OCI-LY7 (cell line): ENCODE data around the gene COL4A2. TPM values are rescaled to one million over a fixed set of nuclear protein-coding genes. Genes with fewer than 3 reads are reported as not detected.

Experiments used
- BruUV-seq: library from RNA; stranded (reverse); fragments of 400-500 nt; replicated peaks from 2 replicates; lab custom pipeline; 2021; lab: Mats Ljungman, UMichigan
- CTCF ChIA-PET: fragments of 300-600 bp; sonication (Branson Sonifier 250); formaldehyde crosslinking; loops from one replicate; lab custom pipeline; 2022; ENCODE audit warnings: antibody characterized with exemption; ENCODE audit not compliant: unreplicated experiment; lab: Charles Lee
- POLR2A ChIA-PET: fragments of 300-600 bp; sonication (Branson Sonifier 250); formaldehyde crosslinking; loops from one replicate; lab custom pipeline; 2022; ENCODE audit warnings: antibody characterized with exemption; lab: Charles Lee
- DNase-seq: peaks from one replicate; pipeline ENCODE4 v3.0.0-alpha.2; 2015; ENCODE audit warnings: low spot score
- H2AFZ ChIP-seq: fragments of 200-600 bp; sonication (generic), shearing (Covaris generic); 2 replicates; pipeline ENCODE4 v1.6.1; 2014; ENCODE audit warnings: mild to moderate bottlenecking, antibody characterized with exemption, low read length, moderate library complexity
- H3K27ac ChIP-seq: fragments of 200-600 bp; sonication (generic); 2 replicates; pipeline ENCODE4 v1.5.1; 2014; ENCODE audit warnings: mixed run types, low read depth, mild to moderate bottlenecking, moderate library complexity, low read length, inconsistent platforms; ENCODE audit not compliant: poor library complexity, severe bottlenecking
- H3K36me3 ChIP-seq: fragments of 200-600 bp; sonication (generic); 2 replicates; pipeline ENCODE4 v1.6.1; 2014; ENCODE audit warnings: mild to moderate bottlenecking, antibody characterized with exemption, low read length, moderate library complexity, mixed read lengths; ENCODE audit not compliant: insufficient read depth
- H3K4me1 ChIP-seq: fragments of 200-600 bp; sonication (generic); 2 replicates; pipeline ENCODE4 v1.5.1; 2014; ENCODE audit warnings: mild to moderate bottlenecking, low read length; ENCODE audit not compliant: insufficient read depth, poor library complexity, severe bottlenecking
- H3K4me2 ChIP-seq: fragments of 200-600 bp; sonication (generic); 2 replicates; pipeline ENCODE4 v1.6.1; 2014; ENCODE audit warnings: mild to moderate bottlenecking, low read length
- H3K4me3 ChIP-seq: fragments of 200-600 bp; sonication (generic); 2 replicates; pipeline ENCODE4 v1.5.1; 2014; ENCODE audit warnings: mild to moderate bottlenecking, low read depth, low read length; ENCODE audit not compliant: poor library complexity, severe bottlenecking
- H3K79me2 ChIP-seq: fragments of 200-600 bp; sonication (generic); 2 replicates; pipeline ENCODE4 v1.6.1; 2016; ENCODE audit warnings: low read depth, mild to moderate bottlenecking, low read length, moderate library complexity, mixed read lengths; ENCODE audit not compliant: insufficient read depth
- H3K9me2 ChIP-seq: fragments of 200-600 bp; sonication (generic); 2 replicates; pipeline ENCODE4 v1.6.1; 2016; ENCODE audit warnings: mild to moderate bottlenecking, low read length, mixed read lengths; ENCODE audit not compliant: insufficient read depth
- H3K9me3 ChIP-seq: fragments of 200-600 bp; sonication (generic); 2 replicates; pipeline ENCODE4 v1.6.1; 2014; ENCODE audit warnings: mild to moderate bottlenecking, mixed run types, low read length, mixed read lengths
- H4K20me1 ChIP-seq: fragments of 200-600 bp; sonication (generic); 2 replicates; pipeline ENCODE4 v1.6.1; 2014; ENCODE audit warnings: mild to moderate bottlenecking, antibody characterized with exemption, low read length, moderate library complexity, mixed read lengths; ENCODE audit not compliant: insufficient read depth
- EZH2phosphoT487 ChIP-seq: fragments of 200-600 bp; sonication (generic); IDR thresholded peaks from 2 replicates; pipeline ENCODE4 v1.6.1; 2018; ENCODE audit warnings: low read depth, borderline replicate concordance, mild to moderate bottlenecking, mixed run types, antibody characterized with exemption, low read length, moderate library complexity, mixed read lengths
- intact Hi-C: fragments of 100-400 bp; cut with micrococcal nuclease; formaldehyde crosslinking; loops from one replicate; pipeline ENCODE4 v1.10.0; 2022; ENCODE audit not compliant: unreplicated experiment
- total RNA-seq, 2 experiments: library from RNA; depleted of rRNA in 1 of 2; stranded (reverse); fragments of >200 nt in 1 of 2; shearing (Covaris generic) in 1 of 2; gene quantifications; 2 replicates each; pipeline ENCODE4 v1.2.3, GENCODE V29; 2014 to 2022
- TF ChIP-seq, protein P1 (sequence below): fragments of 200-600 bp; sonication (generic); conservative IDR thresholded peaks from 2 replicates; pipeline ENCODE4 v1.5.1; 2014; ENCODE audit warnings: mild to moderate bottlenecking, antibody characterized with exemption, low read length, moderate library complexity, mixed read lengths

COL4A2 gene
- total RNA-seq, 2 experiments from 2014 or later, result 0.34 TPM; not detected in 1

DNA sequence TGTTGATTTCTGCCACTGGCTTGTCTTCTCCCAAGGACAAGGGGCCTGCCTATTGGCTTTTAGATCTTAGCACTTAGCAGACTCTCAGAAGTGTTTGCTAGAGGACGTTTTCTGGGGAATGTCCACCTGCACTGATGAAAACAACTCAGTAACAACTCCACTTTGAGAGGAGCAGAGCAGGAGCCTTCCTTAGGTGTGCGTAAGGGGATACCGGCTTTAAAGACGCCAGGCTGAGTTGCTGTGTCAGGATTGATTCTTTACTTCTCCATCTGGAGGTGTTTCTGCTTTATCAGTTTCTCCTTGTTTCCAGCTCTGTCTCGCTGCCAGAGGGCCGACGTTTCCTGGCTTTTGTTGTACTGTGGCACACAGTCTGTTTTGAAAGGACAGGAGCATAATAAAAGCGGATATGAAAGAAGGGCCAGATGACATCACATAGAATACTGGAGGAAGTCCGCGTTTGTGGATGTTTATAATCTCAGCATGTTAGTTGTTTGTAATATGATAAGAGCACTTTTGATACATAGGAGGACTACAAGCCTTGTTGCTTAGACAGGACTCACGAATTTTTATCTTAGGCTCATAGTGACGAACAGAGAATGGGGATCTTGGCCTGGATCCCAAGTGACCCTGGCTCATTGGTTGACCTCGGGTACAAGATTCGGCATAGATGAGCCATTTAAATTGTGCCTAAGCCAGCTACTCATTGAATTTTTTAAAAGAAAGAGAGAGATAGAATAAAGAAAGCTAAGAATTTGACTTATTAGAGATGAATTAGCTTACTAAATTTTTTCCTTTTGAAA, 34.6 kb downstream of the COL4A2 start:
- POLR2A ChIA-PET, result no interaction called here
- Histone ChIP-seq H2AFZ (peak overlapping the region; percentile 66; the same call in 1 of the 2 replicates), H3K79me2 (no peaks in the 10 kb centered on the region), H3K4me3 (no peak overlapping the region), H3K4me1 (peaks cover 12% of the 10 kb centered on the region), H3K9me3 (no peaks in the 10 kb centered on the region), H3K4me2 (peak overlapping the region; percentile 41), H4K20me1 (no peaks in the 10 kb centered on the region), H3K36me3 (no peaks in the 10 kb centered on the region), H3K27ac (no peak overlapping the region), H3K9me2 (no peaks in the 10 kb centered on the region)
- TF ChIP-seq, protein P1, sequence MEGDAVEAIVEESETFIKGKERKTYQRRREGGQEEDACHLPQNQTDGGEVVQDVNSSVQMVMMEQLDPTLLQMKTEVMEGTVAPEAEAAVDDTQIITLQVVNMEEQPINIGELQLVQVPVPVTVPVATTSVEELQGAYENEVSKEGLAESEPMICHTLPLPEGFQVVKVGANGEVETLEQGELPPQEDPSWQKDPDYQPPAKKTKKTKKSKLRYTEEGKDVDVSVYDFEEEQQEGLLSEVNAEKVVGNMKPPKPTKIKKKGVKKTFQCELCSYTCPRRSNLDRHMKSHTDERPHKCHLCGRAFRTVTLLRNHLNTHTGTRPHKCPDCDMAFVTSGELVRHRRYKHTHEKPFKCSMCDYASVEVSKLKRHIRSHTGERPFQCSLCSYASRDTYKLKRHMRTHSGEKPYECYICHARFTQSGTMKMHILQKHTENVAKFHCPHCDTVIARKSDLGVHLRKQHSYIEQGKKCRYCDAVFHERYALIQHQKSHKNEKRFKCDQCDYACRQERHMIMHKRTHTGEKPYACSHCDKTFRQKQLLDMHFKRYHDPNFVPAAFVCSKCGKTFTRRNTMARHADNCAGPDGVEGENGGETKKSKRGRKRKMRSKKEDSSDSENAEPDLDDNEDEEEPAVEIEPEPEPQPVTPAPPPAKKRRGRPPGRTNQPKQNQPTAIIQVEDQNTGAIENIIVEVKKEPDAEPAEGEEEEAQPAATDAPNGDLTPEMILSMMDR, result no peak
- no peak for TF ChIP-seq EZH2phosphoT487
- no TSS peak for BruUV-seq
- peak; percentile 36 for DNase-seq
- intact Hi-C loops, result no loop called here
- CTCF ChIA-PET, result no interaction called here

DNA sequence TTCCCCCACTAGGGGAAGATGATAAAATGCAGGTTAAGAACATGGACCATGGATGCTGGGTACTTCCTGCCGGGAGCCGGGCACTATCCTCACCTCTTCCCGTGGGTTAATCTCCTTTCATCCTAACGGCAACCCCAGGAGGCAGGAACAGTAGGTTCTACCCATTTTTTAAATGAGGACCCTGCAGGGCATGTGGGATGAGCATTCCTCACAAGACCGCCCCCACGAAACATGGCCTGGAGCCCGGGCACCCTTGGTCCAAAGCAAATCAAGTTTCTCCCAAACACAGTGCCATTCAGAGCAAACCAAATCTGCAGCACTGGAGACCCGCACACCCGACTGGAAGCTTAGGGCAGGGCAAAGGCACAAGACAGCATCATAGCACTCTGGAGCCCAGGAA, 35.4 kb downstream of the COL4A2 start:
- no peak for DNase-seq
- ChIA-PET CTCF (no interaction called here), POLR2A (no interaction called here)
- Histone ChIP-seq H3K79me2 (no peaks in the 10 kb centered on the region), H3K4me2 (no peak overlapping the region), H3K27ac (no peak overlapping the region), H2AFZ (no peak overlapping the region), H3K4me3 (no peak overlapping the region), H3K9me3 (no peaks in the 10 kb centered on the region), H3K4me1 (peaks cover 12% of the 10 kb centered on the region), H4K20me1 (no peaks in the 10 kb centered on the region), H3K36me3 (no peaks in the 10 kb centered on the region), H3K9me2 (no peaks in the 10 kb centered on the region)
- intact Hi-C loops, result no loop called here
- no TSS peak for BruUV-seq
- no peak for TF ChIP-seq EZH2phosphoT487
- TF ChIP-seq, protein P1, result no peak

DNA sequence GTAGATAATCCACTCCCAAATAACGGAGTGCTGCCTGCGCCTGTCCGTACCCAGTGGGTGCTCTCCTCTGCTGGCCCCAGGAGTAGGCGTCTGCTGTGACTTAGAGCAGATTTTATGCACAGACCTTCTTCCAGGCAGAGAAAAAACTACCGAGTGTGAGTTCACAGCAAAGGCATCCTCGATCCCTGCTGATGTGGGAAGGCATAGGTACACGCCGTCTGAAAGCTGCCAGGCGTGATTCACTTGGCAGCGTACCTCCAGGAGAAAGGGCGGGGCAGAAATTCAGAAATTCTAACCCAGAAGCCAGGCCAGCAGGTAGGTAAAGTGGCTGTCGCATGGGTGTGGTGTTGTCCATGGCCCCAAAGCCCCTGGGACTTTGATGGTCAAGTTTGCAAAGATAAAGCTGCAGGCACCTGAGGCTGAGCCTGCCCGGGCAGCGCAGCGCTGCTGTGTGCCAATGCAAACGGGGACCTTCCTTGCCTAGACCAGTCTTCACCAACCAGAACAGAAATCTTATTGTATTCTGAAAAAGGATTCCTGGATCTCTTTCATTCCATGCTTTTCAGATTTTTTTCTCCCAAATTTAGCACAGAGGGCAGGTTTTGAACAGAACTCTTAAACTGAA, 36.3 kb downstream of the COL4A2 start:
- no peak for DNase-seq
- Histone ChIP-seq H3K36me3 (no peaks in the 10 kb centered on the region), H4K20me1 (no peaks in the 10 kb centered on the region), H2AFZ (no peak overlapping the region), H3K4me1 (peaks cover 12% of the 10 kb centered on the region), H3K9me2 (no peaks in the 10 kb centered on the region), H3K79me2 (no peaks in the 10 kb centered on the region), H3K4me2 (no peak overlapping the region), H3K27ac (no peak overlapping the region), H3K9me3 (no peaks in the 10 kb centered on the region), H3K4me3 (no peak overlapping the region)
- TF ChIP-seq, protein P1, result no peak
- no peak for TF ChIP-seq EZH2phosphoT487
- intact Hi-C loops, result no loop called here
- ChIA-PET CTCF (no interaction called here), POLR2A (no interaction called here)
- no TSS peak for BruUV-seq
